Smooth muscle cell (in vitro differentiated cells): Measurements from ENCODE around the gene GBGT1. TPM values are rescaled to one million over a fixed set of nuclear protein-coding genes. Genes with fewer than 3 reads are reported as not detected.

ENCODE experiments used
- DNase-seq: peaks from one replicate; lab custom pipeline; 2025; ENCODE audit not compliant: unreplicated experiment; lab: John Stamatoyannopoulos, UW
- H2AFZ ChIP-seq: fragments of 200-600 bp; sonication (generic); 2 replicates; pipeline ENCODE4 v1.6.0; 2016; ENCODE audit warnings: antibody characterized with exemption, low read depth, mild to moderate bottlenecking
- H3F3A ChIP-seq: fragments of 200-600 bp; sonication (generic); 2 replicates; pipeline ENCODE4 v1.6.0; 2017; ENCODE audit warnings: antibody characterized with exemption, low read depth
- H3K27ac ChIP-seq: fragments of 200-600 bp; sonication (generic); 2 replicates; pipeline ENCODE4 v1.5.1; 2016; ENCODE audit warnings: low read depth, mild to moderate bottlenecking
- H3K27me3 ChIP-seq: fragments of 200-600 bp; sonication (generic); 2 replicates; pipeline ENCODE4 v1.6.1; 2016; ENCODE audit warnings: low read depth, mild to moderate bottlenecking
- H3K36me3 ChIP-seq: fragments of 200-600 bp; sonication (generic); 2 replicates; pipeline ENCODE4 v1.5.1; 2016; ENCODE audit warnings: low read depth
- H3K4me1 ChIP-seq: fragments of 200-600 bp; sonication (generic); 2 replicates; pipeline ENCODE4 v1.5.1; 2016; ENCODE audit warnings: low read depth
- H3K4me2 ChIP-seq: fragments of 200-600 bp; sonication (generic); 2 replicates; pipeline ENCODE4 v1.6.0; 2016; ENCODE audit warnings: mild to moderate bottlenecking
- H3K4me3 ChIP-seq: fragments of 200-600 bp; sonication (generic); 2 replicates; pipeline ENCODE4 v1.5.1; 2016; ENCODE audit warnings: mild to moderate bottlenecking
- H3K79me2 ChIP-seq: fragments of 200-600 bp; sonication (generic); 2 replicates; pipeline ENCODE4 v1.6.0; 2016; ENCODE audit warnings: low read depth, mild to moderate bottlenecking
- H3K9ac ChIP-seq: fragments of 200-600 bp; sonication (generic); 2 replicates; pipeline ENCODE4 v1.6.0; 2016; ENCODE audit warnings: low read depth
- H3K9me3 ChIP-seq: fragments of 200-600 bp; sonication (generic); replicated peaks from 2 replicates; pipeline ENCODE4 v1.5.1; 2016; ENCODE audit warnings: low read depth
- H4K20me1 ChIP-seq: fragments of 200-600 bp; sonication (generic); 2 replicates; pipeline ENCODE4 v1.6.0; 2016; ENCODE audit warnings: low read depth
- WGBS: methylation state at CpG from one replicate; pipeline ENCODE4 v1.1.7; 2016; ENCODE audit warnings: low lambda C conversion rate; 5-methylcytosine and 5-hydroxymethylcytosine counted together
- polyA plus RNA-seq: library from polyadenylated mRNA; unstranded; fragments of >200 nt; fragmentation: Nextera tagmentation; extraction: Ambion mirVana; gene quantifications from 2 replicates; pipeline ENCODE4 v1.2.1, GENCODE V29; 2016
- total RNA-seq: library from RNA; depleted of rRNA; stranded (reverse); fragments of >200 nt; gene quantifications from 2 replicates; pipeline ENCODE4 v1.2.3, GENCODE V29; 2014
- TF ChIP-seq, protein P1 (sequence below): fragments of 200-600 bp; sonication (generic); IDR thresholded peaks from 2 replicates; pipeline ENCODE4 v1.5.1; 2017; ENCODE audit warnings: borderline replicate concordance, mild to moderate bottlenecking, antibody characterized with exemption; ENCODE audit not compliant: insufficient read depth, poor library complexity, severe bottlenecking

GBGT1 gene
- total and polyA plus RNA-seq, 2 experiments from 2014 or later = 4.5 to 11.3 TPM

DNA sequence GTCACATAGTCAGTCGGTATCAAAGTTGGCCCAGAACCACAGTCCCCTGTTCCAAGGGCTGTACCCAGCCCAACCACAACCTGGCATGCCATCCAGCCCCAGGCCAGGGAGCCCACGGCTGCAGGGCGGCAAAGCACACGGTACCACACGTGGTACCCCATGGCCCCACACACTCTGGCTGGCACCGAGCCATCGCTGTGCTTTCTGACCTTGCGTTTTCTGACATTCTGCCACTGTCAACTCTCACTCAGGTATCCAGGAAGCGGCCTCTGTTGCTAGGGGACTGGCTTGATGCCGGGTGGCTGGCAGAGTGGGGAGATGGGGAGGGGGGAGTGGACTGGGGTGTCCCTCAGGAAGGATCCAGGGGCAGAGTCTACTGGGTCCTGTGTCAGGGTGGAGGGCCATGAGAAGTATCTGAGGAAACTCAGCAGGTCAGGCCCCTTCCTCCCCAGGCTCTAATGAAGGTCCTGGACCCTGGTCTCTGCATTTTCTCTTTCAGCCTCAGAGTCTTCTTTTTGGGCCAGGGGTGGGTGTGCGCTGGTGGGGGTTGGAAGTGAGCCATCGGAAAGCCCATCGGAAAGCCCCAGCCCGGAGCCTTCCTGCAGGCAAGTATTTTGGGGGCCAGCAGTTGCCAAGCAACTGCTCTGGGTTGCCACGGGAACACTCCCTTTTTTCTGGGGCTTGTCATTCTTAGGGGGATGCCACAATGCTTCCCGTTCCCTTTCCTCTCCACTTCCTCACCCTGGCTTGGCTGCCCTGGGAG is 21.7 kb downstream of the GBGT1 start:
- H4K20me1 ChIP-seq = peaks cover 96% of the 10 kb centered on the region
- 94% methylated on average over 16 of the region's 16 CpGs for WGBS
- peaks cover 58% of the 10 kb centered on the region for H3K79me2 ChIP-seq

DNA sequence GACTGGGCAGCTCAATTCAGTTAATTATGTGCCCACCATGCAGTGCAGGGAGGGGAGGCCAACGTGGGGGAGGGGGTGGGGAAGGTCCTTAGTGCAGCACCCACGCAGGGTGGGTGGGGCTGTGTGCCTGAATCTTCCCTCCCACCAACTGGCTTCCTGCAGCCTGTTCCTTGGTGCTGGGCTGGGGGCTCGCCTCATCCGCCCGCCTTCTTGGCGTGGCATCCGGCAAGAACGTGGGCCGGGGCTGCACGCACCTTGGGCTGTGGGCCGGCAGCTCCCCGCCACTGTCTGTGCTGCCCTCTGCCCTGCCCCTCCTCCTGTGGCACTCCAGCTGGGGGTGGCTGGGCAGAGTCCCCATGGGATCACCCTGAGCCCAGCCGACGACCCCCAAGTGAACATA is 23.1 kb downstream of the GBGT1 start:
- H3K4me1 ChIP-seq = peaks cover 6% of the 10 kb centered on the region
- H3K9ac ChIP-seq = no peak overlapping the region
- H3K4me2 ChIP-seq = no peak overlapping the region
- H3K9me3 ChIP-seq = no peaks in the 10 kb centered on the region
- DNase-seq = no peak
- TF ChIP-seq, protein P1, sequence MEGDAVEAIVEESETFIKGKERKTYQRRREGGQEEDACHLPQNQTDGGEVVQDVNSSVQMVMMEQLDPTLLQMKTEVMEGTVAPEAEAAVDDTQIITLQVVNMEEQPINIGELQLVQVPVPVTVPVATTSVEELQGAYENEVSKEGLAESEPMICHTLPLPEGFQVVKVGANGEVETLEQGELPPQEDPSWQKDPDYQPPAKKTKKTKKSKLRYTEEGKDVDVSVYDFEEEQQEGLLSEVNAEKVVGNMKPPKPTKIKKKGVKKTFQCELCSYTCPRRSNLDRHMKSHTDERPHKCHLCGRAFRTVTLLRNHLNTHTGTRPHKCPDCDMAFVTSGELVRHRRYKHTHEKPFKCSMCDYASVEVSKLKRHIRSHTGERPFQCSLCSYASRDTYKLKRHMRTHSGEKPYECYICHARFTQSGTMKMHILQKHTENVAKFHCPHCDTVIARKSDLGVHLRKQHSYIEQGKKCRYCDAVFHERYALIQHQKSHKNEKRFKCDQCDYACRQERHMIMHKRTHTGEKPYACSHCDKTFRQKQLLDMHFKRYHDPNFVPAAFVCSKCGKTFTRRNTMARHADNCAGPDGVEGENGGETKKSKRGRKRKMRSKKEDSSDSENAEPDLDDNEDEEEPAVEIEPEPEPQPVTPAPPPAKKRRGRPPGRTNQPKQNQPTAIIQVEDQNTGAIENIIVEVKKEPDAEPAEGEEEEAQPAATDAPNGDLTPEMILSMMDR = no peak
- H3K36me3 ChIP-seq = no peaks in the 10 kb centered on the region
- no peak overlapping the region for H3K27ac ChIP-seq
- peaks cover 95% of the 10 kb centered on the region for H4K20me1 ChIP-seq
- no peaks in the 10 kb centered on the region for H3K27me3 ChIP-seq
- H3F3A ChIP-seq = peaks cover 4% of the 10 kb centered on the region
- peaks cover 47% of the 10 kb centered on the region for H3K79me2 ChIP-seq
- WGBS = 95% methylated on average over 14 of the region's 14 CpGs
- no peak overlapping the region for H2AFZ ChIP-seq
- no peak overlapping the region for H3K4me3 ChIP-seq

More for the DNA sequence above, 21.7 kb downstream of the GBGT1 start:
- TF ChIP-seq, protein P1 = no peak
- Histone ChIP-seq H3K4me1 (peaks cover 7% of the 10 kb centered on the region), H3K9me3 (no peaks in the 10 kb centered on the region), H3K36me3 (no peaks in the 10 kb centered on the region), H3K27ac (no peak overlapping the region), H3K4me2 (no peak overlapping the region), H3K4me3 (no peak overlapping the region), H3F3A (no peaks in the 10 kb centered on the region), H3K27me3 (no peaks in the 10 kb centered on the region), H3K9ac (no peak overlapping the region), H2AFZ (no peak overlapping the region)
- DNase-seq = no peak

DNA sequence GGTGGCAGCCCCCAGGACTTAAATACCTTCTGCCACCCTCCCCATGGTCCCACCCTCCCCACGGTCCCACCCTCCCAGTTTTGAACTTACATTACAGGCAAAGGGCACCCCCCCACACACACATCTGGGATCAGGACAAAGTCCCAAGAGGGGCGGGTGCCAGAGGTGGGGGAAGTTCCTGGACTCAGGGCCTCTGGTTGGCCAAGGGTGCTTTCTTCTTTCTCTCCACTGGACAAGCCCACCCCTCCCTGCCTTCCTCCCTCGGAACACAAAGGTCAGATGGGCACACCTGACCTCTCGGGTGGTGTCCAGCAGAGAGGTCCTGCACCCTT is 23.6 kb downstream of the GBGT1 start:
- peaks cover 4% of the 10 kb centered on the region for H3F3A ChIP-seq
- peaks cover 93% of the 10 kb centered on the region for H4K20me1 ChIP-seq
- DNase-seq = no peak
- H3K27me3 ChIP-seq = no peaks in the 10 kb centered on the region
- no peak overlapping the region for H3K9ac ChIP-seq
- H2AFZ ChIP-seq = no peak overlapping the region
- WGBS = 97% methylated on average over 3 of the region's 4 CpGs
- peaks cover 6% of the 10 kb centered on the region for H3K4me1 ChIP-seq
- no peak overlapping the region for H3K4me3 ChIP-seq
- no peak overlapping the region for H3K27ac ChIP-seq
- H3K36me3 ChIP-seq = no peaks in the 10 kb centered on the region
- no peaks in the 10 kb centered on the region for H3K9me3 ChIP-seq
- no peak overlapping the region for H3K4me2 ChIP-seq
- peaks cover 47% of the 10 kb centered on the region for H3K79me2 ChIP-seq
- TF ChIP-seq, protein P1 = no peak
